ENCODE results near the gene CDNF.
"Not testable (repeated sequence)": the region's sequence is repeated elsewhere in the genome, so short reads cannot be mapped to it uniquely, and the experiment has no call there.

Gene CDNF

GRCh38 chr10:14838582-14839304 lies 906 bp upstream of the CDNF start:
- DNase-seq (ENCODE audit: low spot score) = peak; percentile 54

- no peak for DNase-seq (ENCODE audit: low spot score)
Measured at GRCh38 chr10:14837003-14837756, 657 bp downstream of the CDNF start.

GRCh38 chr10:14836208-14836607 lies 1.6 kb downstream of the CDNF start:
- no peak for DNase-seq (ENCODE audit: low spot score)

GRCh38 chr10:14833106-14833505 lies 4.7 kb downstream of the CDNF start:
- no peak for DNase-seq (ENCODE audit: low spot score)

GRCh38 chr10:14826076-14826829 lies 11.6 kb downstream of the CDNF start:
- DNase-seq (ENCODE audit: low spot score) = no peak

GRCh38 chr10:14823966-14824365 lies 13.9 kb downstream of the CDNF start:
- DNase-seq (ENCODE audit: low spot score) = no peak

GRCh38 chr10:14822879-14823755 lies 14.7 kb downstream of the CDNF start:
- peak; percentile 75 for DNase-seq (ENCODE audit: low spot score)

GRCh38 chr10:14821635-14822375 lies 16.0 kb downstream of the CDNF start:
- DNase-seq (ENCODE audit: low spot score) = no peak

GRCh38 chr10:14820775-14821154 lies 17.1 kb downstream of the CDNF start:
- no peak for DNase-seq (ENCODE audit: low spot score)

- DNase-seq (ENCODE audit: low spot score) = peak; percentile 55
Measured at GRCh38 chr10:14820010-14820774, 17.6 kb downstream of the CDNF start.

- DNase-seq (ENCODE audit: low spot score) = not testable (repeated sequence)
Measured at GRCh38 chr10:14816717-14817116, 21.1 kb downstream of the CDNF start.

- DNase-seq (ENCODE audit: low spot score) = peak; percentile 12
Measured at GRCh38 chr10:14815681-14816080, 22.2 kb downstream of the CDNF start.

GRCh38 chr10:14812271-14812670 lies 25.6 kb downstream of the CDNF start:
- DNase-seq (ENCODE audit: low spot score) = no peak

- DNase-seq (ENCODE audit: low spot score) = no peak
Measured at GRCh38 chr10:14810969-14811953, 26.6 kb downstream of the CDNF start.

GRCh38 chr10:14806318-14806717 lies 31.5 kb downstream of the CDNF start:
- DNase-seq (ENCODE audit: low spot score) = no peak

- no peak for DNase-seq (ENCODE audit: low spot score)
Measured at GRCh38 chr10:14803827-14804226, 34.0 kb downstream of the CDNF start.

- DNase-seq (ENCODE audit: low spot score) = no peak
Measured at GRCh38 chr10:14801723-14802122, 36.1 kb downstream of the CDNF start.

GRCh38 chr10:14800397-14800796 lies 37.4 kb downstream of the CDNF start:
- DNase-seq (ENCODE audit: low spot score) = no peak

GRCh38 chr10:14798636-14799035 lies 39.2 kb downstream of the CDNF start:
- no peak for DNase-seq (ENCODE audit: low spot score)
